HepG2 (cell line): ENCODE data around the gene ARL5A. TPM values are rescaled to one million over a fixed set of nuclear protein-coding genes. Genes with fewer than 3 reads are reported as not detected.

Experiments
- ATAC-seq: fragments of 200-7000 bp; cut with Tn5 transposase; 3 replicates; pipeline ENCODE4 v1.9.1; 2020; ENCODE audit warnings: mild to moderate bottlenecking, moderate library complexity
- BruUV-seq: library from RNA; stranded (reverse); fragments of 400-500 nt; replicated peaks from 2 replicates; lab custom pipeline; 2021; lab: Mats Ljungman, UMichigan
- CTCF ChIA-PET: fragments of 300-600 bp; formaldehyde crosslinking; extraction: SDS; loops from one replicate; lab custom pipeline; 2021; ENCODE audit warnings: low total read pairs, inconsistent platforms, low intra/inter-chr PET ratio; lab: Yijun Ruan, JAX
- POLR2A ChIA-PET: fragments of 350-600 bp; sonication (Branson Sonifier 250); formaldehyde crosslinking; loops from one replicate; lab custom pipeline; 2020; ENCODE audit warnings: antibody characterized with exemption, inconsistent platforms; lab: Yijun Ruan, JAX
- DNase-seq: peaks from one replicate; pipeline ENCODE4 v3.0.0-alpha.2; 2015; ENCODE audit warnings: low spot score
- FAIRE-seq: peaks from 3 replicates; lab custom pipeline; 2011; peaks lifted over from hg19 to GRCh38; lab: Jason Lieb, UNC
- H2AFZ ChIP-seq: one replicate; pipeline ENCODE4 v1.6.1; 2011; ENCODE audit warnings: low read length, inconsistent platforms
- H3K27ac ChIP-seq: fragments of 300-600 bp; 3 replicates; pipeline ENCODE4 v1.8.0; 2011; ENCODE audit warnings: mixed run types, mild to moderate bottlenecking, mixed read lengths, low read length, inconsistent platforms; ENCODE audit not compliant: insufficient read depth; ENCODE audit errors: extremely low read length
- H3K27me3 ChIP-seq, 2 experiments: fragments of 200-600 bp in 1 of 2; 2 replicates in 1 of 2; 3 replicates in 1 of 2; pipeline versions ENCODE4 v1.6.0 to v1.8.0; 2011; ENCODE audit warnings: low read length in 2 of 2, mild to moderate bottlenecking in 2 of 2, moderate library complexity in 2 of 2, inconsistent platforms in 1 of 2; ENCODE audit not compliant: insufficient read depth in 2 of 2, control insufficient read depth in 1 of 2
- H3K36me3 ChIP-seq, 2 experiments: fragments of 200-600 bp in 1 of 2; replicated peaks in 1 of 2; 2 replicates in 1 of 2; 3 replicates in 1 of 2; pipeline versions ENCODE4 v1.5.1 to v1.8.0; 2011; ENCODE audit warnings: low read length in 2 of 2, inconsistent platforms in 1 of 2; ENCODE audit not compliant: insufficient read depth in 2 of 2, control insufficient read depth in 1 of 2
- H3K4me1 ChIP-seq: 2 replicates; pipeline ENCODE4 v1.5.1; 2012; ENCODE audit warnings: low read length, inconsistent platforms; ENCODE audit not compliant: insufficient read depth
- H3K4me2 ChIP-seq: 2 replicates; pipeline ENCODE4 v1.6.0; 2011; ENCODE audit warnings: low read depth, low read length, inconsistent platforms
- H3K4me3 ChIP-seq, 3 experiments: fragments of 200-600 bp in 1 of 3; sonication (generic), shearing (Covaris generic) in 1 of 3; replicated peaks in 1 of 3; 2 replicates each; pipeline ENCODE4 v1.5.1; 2011 to 2016; ENCODE audit warnings: low read length in 3 of 3, inconsistent platforms in 2 of 3, low read depth in 2 of 3, mild to moderate bottlenecking in 2 of 3, control low read depth in 1 of 3, mixed read lengths in 1 of 3; ENCODE audit not compliant: insufficient read depth in 1 of 3
- H3K79me2 ChIP-seq: one replicate; pipeline ENCODE4 v1.6.1; 2011; ENCODE audit warnings: low read length, inconsistent platforms; ENCODE audit not compliant: insufficient read depth
- H3K9ac ChIP-seq: 2 replicates; pipeline ENCODE4 v1.6.0; 2011; ENCODE audit warnings: mild to moderate bottlenecking, low read depth, low read length, inconsistent platforms; ENCODE audit not compliant: insufficient read depth
- H3K9me3 ChIP-seq: 2 replicates; pipeline ENCODE4 v1.5.1; 2012; ENCODE audit warnings: mild to moderate bottlenecking, low read length
- H4K20me1 ChIP-seq: 2 replicates; pipeline ENCODE4 v1.6.0; 2011; ENCODE audit warnings: inconsistent platforms, mild to moderate bottlenecking, low read length, moderate library complexity; ENCODE audit not compliant: insufficient read depth
- AHR ChIP-seq: IDR thresholded peaks from 2 replicates; pipeline ENCODE4 v1.6.1; 2018; ENCODE audit warnings: missing genetic modification reagents, missing compliant biosample characterization
- ARHGAP35 ChIP-seq: sonication (generic); formaldehyde crosslinking; IDR thresholded peaks from 2 replicates; pipeline ENCODE4 v1.9.0; 2022; ENCODE audit warnings: mild to moderate bottlenecking, inconsistent platforms, moderate library complexity, missing genetic modification reagents, borderline replicate concordance
- ARNT2 ChIP-seq: sonication (generic); formaldehyde crosslinking; IDR thresholded peaks from 2 replicates; pipeline ENCODE4 v1.8.0; 2022; ENCODE audit warnings: mild to moderate bottlenecking, low read depth, missing genetic modification reagents, moderate library complexity
- CEBPB ChIP-seq: IDR thresholded peaks from 2 replicates; pipeline ENCODE4 v1.6.1; 2011; ENCODE audit warnings: low read depth, low read length, improper control_type of control experiment, borderline replicate concordance
- LCORL ChIP-seq, 2 experiments: fragments of 450-650 bp in 1 of 2; sonication (generic) in 1 of 2; formaldehyde crosslinking in 1 of 2; IDR thresholded peaks; 2 replicates each; pipeline versions ENCODE4 v1.5.0 to v1.6.1; 2017 to 2020; ENCODE audit warnings: antibody characterized with exemption in 1 of 2, missing genetic modification reagents in 1 of 2
- MIXL1 ChIP-seq: IDR thresholded peaks from 2 replicates; pipeline ENCODE4 v1.6.1; 2016
- NR2C2 ChIP-seq: sonication (generic); formaldehyde crosslinking; IDR thresholded peaks from 2 replicates; pipeline ENCODE4 v1.4.0; 2020; ENCODE audit warnings: missing genetic modification reagents, mild to moderate bottlenecking, moderate library complexity, borderline replicate concordance
- SNRNP70 ChIP-seq: fragments of 200-400 bp; formaldehyde crosslinking; IDR thresholded peaks from 2 replicates; pipeline ENCODE4 v1.6.1; 2017; ENCODE audit warnings: mild to moderate bottlenecking, low read depth, low read length, moderate library complexity
- ZNF777 ChIP-seq: sonication (generic); formaldehyde crosslinking; IDR thresholded peaks from 2 replicates; pipeline ENCODE4 v1.4.0; 2020; ENCODE audit warnings: missing genetic modification reagents
- ZNF782 ChIP-seq: sonication (generic); formaldehyde crosslinking; IDR thresholded peaks from 2 replicates; pipeline ENCODE4 v1.4.0; 2020; ENCODE audit warnings: missing genetic modification reagents, mild to moderate bottlenecking, borderline replicate concordance
- WGBS: methylation state at CpG from one replicate; pipeline ENCODE4 v1.1.6; 2017; ENCODE audit warnings: low lambda C conversion rate; 5-methylcytosine and 5-hydroxymethylcytosine counted together
- in situ Hi-C: cut with HindIII; loops from 2 replicates; pipeline ENCODE4 v1.10.0; 2017; ENCODE audit warnings: low pct_unique_long_range_greater_than_20kb; ENCODE audit not compliant: extremely low pct_ligation_motif_present
- intact Hi-C: fragments of 100-400 bp; cut with micrococcal nuclease; formaldehyde crosslinking; loops from one replicate; pipeline ENCODE4 v1.10.0; 2022; ENCODE audit not compliant: unreplicated experiment
- polyA plus RNA-seq, 8 experiments: library from polyadenylated mRNA; depleted of rRNA in 3 of 8; stranded (reverse) in 7 of 8; unstranded in 1 of 8; fragments of >200 nt; fragmentation: Illumina TruSeq in 4 of 8; extraction: Trizol in 4 of 8; gene quantifications; 2 replicates each; pipeline versions ENCODE4 v1.2.1 to v1.2.3, GENCODE V29; 2011 to 2016; ENCODE audit warnings: low read depth in 4 of 8, missing spikeins in 1 of 8, mixed read lengths in 1 of 8; ENCODE audit not compliant: insufficient read depth in 1 of 8
- total RNA-seq, 5 experiments: library from RNA; depleted of rRNA; stranded (reverse); fragments of >200 nt; fragmentation: Illumina TruSeq; extraction: Trizol; gene quantifications; 2 replicates each; pipeline ENCODE4 v1.2.3, GENCODE V29; 2016; ENCODE audit warnings: low read depth in 1 of 5
- TF ChIP-seq, protein P1 (sequence below): sonication (generic); IDR thresholded peaks from 2 replicates; pipeline ENCODE4 v1.6.1; 2016; ENCODE audit warnings: low read depth, borderline replicate concordance
- TF ChIP-seq, protein P2 (sequence below): sonication (generic); formaldehyde crosslinking; conservative IDR thresholded peaks from 2 replicates; pipeline ENCODE4 v1.4.0; 2020; ENCODE audit warnings: missing genetic modification reagents
- TF ChIP-seq, protein P3 (sequence below): sonication (generic); formaldehyde crosslinking; IDR thresholded peaks from 2 replicates; pipeline ENCODE4 v1.4.0; 2020; ENCODE audit warnings: mild to moderate bottlenecking, missing genetic modification reagents, borderline replicate concordance
- TF ChIP-seq, protein P4 (sequence below): sonication (generic); formaldehyde crosslinking; IDR thresholded peaks from 2 replicates; pipeline ENCODE4 v1.4.0; 2020; ENCODE audit warnings: missing genetic modification reagents
- TF ChIP-seq, protein P5 (sequence below): sonication (generic); formaldehyde crosslinking; IDR thresholded peaks from 2 replicates; pipeline ENCODE4 v1.8.1; 2023; ENCODE audit warnings: mild to moderate bottlenecking, moderate library complexity, missing genetic modification reagents
- TF ChIP-seq, protein P6 (sequence below): sonication (generic); formaldehyde crosslinking; IDR thresholded peaks from 2 replicates; pipeline ENCODE4 v1.5.1; 2020; ENCODE audit warnings: missing genetic modification reagents, mild to moderate bottlenecking, borderline replicate concordance

ARL5A gene
- total and polyA plus RNA-seq, 2 of the 13 experiments (the other 11 are each of a cell fraction or from before 2014, with no cell fraction given) = 47.5 to 149 TPM

DNA sequence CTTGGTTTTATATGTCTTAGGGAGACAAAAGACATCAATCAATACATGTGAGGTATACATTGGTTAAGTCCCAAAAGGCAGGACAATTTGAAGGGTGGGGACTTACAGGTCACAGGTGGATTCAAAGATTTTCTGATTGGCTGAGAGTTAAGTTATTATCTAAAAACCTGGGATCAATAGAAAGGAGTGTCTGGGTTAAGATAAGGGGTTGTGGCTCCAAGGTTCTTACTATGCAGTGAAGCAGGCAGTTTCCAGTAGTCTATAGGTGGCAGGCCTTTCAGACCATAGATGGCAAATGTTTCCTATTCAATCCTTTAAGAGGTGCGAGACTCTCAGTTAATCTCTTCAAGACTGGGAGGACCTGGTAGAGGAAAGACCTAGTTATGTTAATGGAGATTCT, 51.9 kb downstream of the ARL5A start:
- in situ Hi-C loops (no loop called here), intact Hi-C loops (no loop called here)
- H3K4me2 ChIP-seq = no peak overlapping the region
- DNase-seq (no peak), FAIRE-seq (no peak), ATAC-seq (no peak)
- ChIA-PET POLR2A (no interaction called here), CTCF (no interaction called here)
- H3K4me1 ChIP-seq = no peaks in the 10 kb centered on the region
- no peaks in the 10 kb centered on the region for H3K79me2 ChIP-seq
- WGBS = 100% methylated on average over 1 of the region's 1 CpG
- H3K9me3 ChIP-seq = no peaks in the 10 kb centered on the region
- no peaks in the 10 kb centered on the region for H3K27me3 ChIP-seq
- H3K27ac ChIP-seq = no peak overlapping the region
- no TSS peak for BruUV-seq
- H2AFZ ChIP-seq = no peak overlapping the region
- no peak overlapping the region for H3K4me3 ChIP-seq
- H3K36me3 ChIP-seq = no peaks in the 10 kb centered on the region; a peak in 2 of 5 replicates
- H3K9ac ChIP-seq = no peak overlapping the region
- no peaks in the 10 kb centered on the region for H4K20me1 ChIP-seq
- TF ChIP-seq ARNT2 (CRISPR knock-in tag) (no peak), LCORL (IDR thresholded peaks at IDR 0.05) (no peak), LCORL (CRISPR knock-in tag; IDR thresholded peaks at IDR 0.05) (no peak), SNRNP70 (no peak), AHR (CRISPR knock-in tag) (no peak), NR2C2 (CRISPR knock-in tag) (no peak), ZNF782 (CRISPR knock-in tag) (no peak), CEBPB (no peak), MIXL1 (CRISPR knock-in tag) (no peak), ARHGAP35 (CRISPR knock-in tag) (no peak), ZNF777 (CRISPR knock-in tag) (no peak)
- TF ChIP-seq, protein P1, sequence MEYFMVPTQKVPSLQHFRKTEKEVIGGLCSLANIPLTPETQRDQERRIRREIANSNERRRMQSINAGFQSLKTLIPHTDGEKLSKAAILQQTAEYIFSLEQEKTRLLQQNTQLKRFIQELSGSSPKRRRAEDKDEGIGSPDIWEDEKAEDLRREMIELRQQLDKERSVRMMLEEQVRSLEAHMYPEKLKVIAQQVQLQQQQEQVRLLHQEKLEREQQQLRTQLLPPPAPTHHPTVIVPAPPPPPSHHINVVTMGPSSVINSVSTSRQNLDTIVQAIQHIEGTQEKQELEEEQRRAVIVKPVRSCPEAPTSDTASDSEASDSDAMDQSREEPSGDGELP = no peak
- TF ChIP-seq, protein P2, sequence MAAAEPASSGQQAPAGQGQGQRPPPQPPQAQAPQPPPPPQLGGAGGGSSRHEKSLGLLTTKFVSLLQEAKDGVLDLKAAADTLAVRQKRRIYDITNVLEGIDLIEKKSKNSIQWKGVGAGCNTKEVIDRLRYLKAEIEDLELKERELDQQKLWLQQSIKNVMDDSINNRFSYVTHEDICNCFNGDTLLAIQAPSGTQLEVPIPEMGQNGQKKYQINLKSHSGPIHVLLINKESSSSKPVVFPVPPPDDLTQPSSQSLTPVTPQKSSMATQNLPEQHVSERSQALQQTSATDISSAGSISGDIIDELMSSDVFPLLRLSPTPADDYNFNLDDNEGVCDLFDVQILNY (CRISPR knock-in tag) = no peak
- TF ChIP-seq, protein P3, sequence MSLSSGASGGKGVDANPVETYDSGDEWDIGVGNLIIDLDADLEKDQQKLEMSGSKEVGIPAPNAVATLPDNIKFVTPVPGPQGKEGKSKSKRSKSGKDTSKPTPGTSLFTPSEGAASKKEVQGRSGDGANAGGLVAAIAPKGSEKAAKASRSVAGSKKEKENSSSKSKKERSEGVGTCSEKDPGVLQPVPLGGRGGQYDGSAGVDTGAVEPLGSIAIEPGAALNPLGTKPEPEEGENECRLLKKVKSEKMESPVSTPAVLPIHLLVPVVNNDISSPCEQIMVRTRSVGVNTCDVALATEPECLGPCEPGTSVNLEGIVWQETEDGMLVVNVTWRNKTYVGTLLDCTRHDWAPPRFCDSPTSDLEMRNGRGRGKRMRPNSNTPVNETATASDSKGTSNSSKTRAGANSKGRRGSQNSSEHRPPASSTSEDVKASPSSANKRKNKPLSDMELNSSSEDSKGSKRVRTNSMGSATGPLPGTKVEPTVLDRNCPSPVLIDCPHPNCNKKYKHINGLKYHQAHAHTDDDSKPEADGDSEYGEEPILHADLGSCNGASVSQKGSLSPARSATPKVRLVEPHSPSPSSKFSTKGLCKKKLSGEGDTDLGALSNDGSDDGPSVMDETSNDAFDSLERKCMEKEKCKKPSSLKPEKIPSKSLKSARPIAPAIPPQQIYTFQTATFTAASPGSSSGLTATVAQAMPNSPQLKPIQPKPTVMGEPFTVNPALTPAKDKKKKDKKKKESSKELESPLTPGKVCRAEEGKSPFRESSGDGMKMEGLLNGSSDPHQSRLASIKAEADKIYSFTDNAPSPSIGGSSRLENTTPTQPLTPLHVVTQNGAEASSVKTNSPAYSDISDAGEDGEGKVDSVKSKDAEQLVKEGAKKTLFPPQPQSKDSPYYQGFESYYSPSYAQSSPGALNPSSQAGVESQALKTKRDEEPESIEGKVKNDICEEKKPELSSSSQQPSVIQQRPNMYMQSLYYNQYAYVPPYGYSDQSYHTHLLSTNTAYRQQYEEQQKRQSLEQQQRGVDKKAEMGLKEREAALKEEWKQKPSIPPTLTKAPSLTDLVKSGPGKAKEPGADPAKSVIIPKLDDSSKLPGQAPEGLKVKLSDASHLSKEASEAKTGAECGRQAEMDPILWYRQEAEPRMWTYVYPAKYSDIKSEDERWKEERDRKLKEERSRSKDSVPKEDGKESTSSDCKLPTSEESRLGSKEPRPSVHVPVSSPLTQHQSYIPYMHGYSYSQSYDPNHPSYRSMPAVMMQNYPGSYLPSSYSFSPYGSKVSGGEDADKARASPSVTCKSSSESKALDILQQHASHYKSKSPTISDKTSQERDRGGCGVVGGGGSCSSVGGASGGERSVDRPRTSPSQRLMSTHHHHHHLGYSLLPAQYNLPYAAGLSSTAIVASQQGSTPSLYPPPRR (CRISPR knock-in tag) = no peak
- TF ChIP-seq, protein P4, sequence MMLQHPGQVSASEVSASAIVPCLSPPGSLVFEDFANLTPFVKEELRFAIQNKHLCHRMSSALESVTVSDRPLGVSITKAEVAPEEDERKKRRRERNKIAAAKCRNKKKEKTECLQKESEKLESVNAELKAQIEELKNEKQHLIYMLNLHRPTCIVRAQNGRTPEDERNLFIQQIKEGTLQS (CRISPR knock-in tag) = no peak
- TF ChIP-seq, protein P5, sequence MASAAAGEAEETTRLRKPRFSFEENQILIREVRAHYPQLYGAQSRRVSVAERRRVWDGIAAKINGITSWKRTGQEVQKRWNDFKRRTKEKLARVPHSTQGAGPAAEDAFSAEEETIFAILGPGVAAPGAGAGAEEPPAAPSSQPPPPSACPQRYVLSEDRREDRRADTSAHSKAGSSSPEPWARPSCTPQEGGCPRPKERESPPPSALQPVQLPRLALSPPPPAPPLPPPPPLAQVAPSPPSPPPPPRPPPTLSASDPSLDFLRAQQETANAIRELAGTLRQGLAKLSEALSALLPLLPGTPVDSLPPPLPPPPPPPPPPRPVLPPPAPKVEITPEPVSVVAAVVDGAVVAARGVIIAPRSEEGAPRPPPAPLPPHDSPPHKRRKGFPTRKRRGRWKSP = no peak
- TF ChIP-seq, protein P6, sequence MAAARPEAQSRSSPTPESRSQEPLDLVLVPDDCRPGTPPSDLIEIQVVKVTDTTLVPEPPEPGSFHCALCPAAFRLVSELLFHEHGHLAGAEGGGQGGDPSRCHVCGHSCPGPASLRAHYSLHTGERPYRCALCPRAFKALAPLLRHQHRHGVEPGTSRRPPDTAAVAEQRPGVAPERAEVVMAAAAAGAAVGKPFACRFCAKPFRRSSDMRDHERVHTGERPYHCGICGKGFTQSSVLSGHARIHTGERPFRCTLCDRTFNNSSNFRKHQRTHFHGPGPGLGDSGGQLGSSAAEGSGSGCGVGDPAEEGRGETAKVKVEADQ (CRISPR knock-in tag) = no peak
